HG02938 (cell line): Measurements from ENCODE around the gene HAVCR1.
"Not testable (repeated sequence)": the region's sequence is repeated elsewhere in the genome, so short reads cannot be mapped to it uniquely, and the experiment has no call there.

ENCODE experiments used
- ATAC-seq: cut with Tn5 transposase; IDR thresholded peaks from one replicate; pipeline ENCODE4 v1.9.1; 2021; ENCODE audit warnings: mild to moderate bottlenecking, moderate library complexity; ENCODE audit not compliant: unreplicated experiment

The HAVCR1 gene

DNA sequence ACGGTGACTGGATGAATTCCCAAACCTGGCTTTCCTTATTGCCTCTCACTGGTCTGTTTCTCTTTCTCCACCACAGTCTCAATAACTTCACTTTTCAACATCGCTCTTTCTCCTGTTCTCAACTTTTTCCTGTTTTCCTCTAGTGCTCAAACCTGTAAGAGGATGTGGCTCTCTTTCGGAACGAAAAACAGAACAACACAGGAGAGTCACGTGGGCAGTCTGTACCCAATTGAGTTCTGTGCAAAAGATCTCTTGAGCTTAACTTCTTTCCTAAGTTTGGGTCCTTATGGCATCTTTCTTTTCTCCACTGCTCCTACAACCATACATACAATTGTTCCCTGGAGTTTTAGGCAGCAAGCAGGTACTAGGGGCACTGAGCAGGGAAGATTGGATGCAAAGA lies 8.9 kb downstream of the HAVCR1 start:
- ATAC-seq: no peak

DNA sequence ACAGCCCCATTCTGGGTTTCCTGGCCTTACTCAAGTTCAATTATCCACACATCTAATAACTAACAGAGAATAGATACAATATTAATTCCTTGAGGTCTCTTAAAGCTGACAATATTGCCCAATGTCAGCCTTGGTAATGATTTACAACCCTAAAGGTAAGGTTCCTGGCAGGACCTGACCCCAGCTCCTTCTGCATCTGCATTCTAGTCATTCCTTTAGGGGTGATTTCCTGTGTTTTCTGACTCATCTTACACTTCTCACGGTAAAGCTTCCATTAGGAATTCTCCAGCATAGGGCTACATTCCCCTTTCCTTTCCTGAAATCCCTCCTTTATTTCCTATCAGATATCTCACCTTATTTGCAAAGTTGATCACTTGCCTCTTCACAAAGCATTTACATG lies 9.3 kb downstream of the HAVCR1 start:
- ATAC-seq: no peak

DNA sequence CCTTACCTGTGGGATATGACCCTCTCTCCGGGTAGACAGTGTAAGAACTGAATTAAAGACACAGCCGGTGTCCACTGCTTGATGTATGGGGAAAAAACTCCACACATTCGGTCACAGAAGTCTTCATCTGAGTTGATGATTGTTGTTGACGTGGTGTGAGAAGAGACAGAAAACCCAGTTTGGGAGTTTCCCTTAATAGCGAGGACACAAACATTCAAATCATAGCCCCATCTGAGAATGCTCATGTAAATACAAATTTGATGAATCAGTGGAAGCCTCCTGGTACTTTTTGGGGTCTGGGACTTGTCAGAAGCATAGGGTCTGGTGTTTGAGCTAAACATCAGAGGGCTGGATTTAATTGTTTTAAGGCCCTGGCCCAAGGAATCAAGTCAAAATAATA lies 11.0 kb downstream of the HAVCR1 start:
- no peak for ATAC-seq

DNA sequence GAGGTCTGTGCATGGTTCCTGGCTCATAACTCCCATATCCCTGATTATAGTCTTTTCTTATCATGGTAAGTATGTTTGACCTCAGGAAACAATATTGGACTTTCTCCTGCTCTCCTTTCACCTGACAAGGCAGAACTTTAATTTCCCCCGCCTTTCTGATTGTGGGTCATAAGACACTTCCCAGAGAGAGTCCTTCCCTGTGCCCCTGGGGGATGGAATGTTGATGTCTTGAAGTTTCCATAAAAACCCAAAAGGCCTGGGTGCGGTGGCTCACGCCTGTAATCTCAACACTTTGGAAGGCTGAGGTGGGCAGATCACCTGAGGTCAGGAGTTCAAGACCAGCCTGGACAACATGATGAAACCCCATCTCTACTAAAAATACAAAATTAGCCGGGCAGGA lies 11.9 kb downstream of the HAVCR1 start:
- not testable (repeated sequence) for ATAC-seq

DNA sequence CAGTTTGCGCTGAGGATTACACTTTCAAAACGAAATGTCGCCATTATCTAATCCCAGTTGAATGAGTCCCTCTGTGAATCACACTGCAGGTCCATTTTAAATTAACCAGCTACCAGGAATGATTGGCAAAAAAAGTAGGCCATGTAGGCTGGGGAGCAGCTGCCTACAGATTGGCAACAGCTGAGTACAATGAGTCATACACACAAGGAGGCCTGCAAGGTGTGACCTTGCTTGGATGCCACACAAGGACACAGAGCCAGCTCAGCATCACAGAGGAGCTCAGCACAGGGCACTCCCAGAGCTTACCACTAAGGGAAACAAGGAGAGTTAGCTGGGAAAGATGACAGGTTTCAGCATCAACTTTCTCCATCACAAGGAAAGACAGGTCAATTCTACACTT lies 12.9 kb downstream of the HAVCR1 start:
- no peak for ATAC-seq

GRCh38 chr5:157045601-157046000 lies 13.3 kb downstream of the HAVCR1 start:
- ATAC-seq: no peak

- no peak for ATAC-seq
Measured at GRCh38 chr5:157038568-157039187, 20.2 kb downstream of the HAVCR1 start.

GRCh38 chr5:157034106-157035072 lies 24.5 kb downstream of the HAVCR1 start:
- ATAC-seq: not testable (repeated sequence)

GRCh38 chr5:157033071-157033583 lies 25.8 kb downstream of the HAVCR1 start:
- ATAC-seq: no peak

GRCh38 chr5:157030692-157031091 lies 28.2 kb downstream of the HAVCR1 start:
- no peak for ATAC-seq

- no peak for ATAC-seq
Measured at GRCh38 chr5:157029457-157029856, 29.5 kb downstream of the HAVCR1 start.

GRCh38 chr5:157027663-157028062 lies 31.3 kb downstream of the HAVCR1 start:
- peak; percentile 97 for ATAC-seq

GRCh38 chr5:157026789-157027424 lies 32.0 kb downstream of the HAVCR1 start:
- ATAC-seq: no peak

GRCh38 chr5:157025093-157025698 lies 33.7 kb downstream of the HAVCR1 start:
- ATAC-seq: no peak

DNA sequence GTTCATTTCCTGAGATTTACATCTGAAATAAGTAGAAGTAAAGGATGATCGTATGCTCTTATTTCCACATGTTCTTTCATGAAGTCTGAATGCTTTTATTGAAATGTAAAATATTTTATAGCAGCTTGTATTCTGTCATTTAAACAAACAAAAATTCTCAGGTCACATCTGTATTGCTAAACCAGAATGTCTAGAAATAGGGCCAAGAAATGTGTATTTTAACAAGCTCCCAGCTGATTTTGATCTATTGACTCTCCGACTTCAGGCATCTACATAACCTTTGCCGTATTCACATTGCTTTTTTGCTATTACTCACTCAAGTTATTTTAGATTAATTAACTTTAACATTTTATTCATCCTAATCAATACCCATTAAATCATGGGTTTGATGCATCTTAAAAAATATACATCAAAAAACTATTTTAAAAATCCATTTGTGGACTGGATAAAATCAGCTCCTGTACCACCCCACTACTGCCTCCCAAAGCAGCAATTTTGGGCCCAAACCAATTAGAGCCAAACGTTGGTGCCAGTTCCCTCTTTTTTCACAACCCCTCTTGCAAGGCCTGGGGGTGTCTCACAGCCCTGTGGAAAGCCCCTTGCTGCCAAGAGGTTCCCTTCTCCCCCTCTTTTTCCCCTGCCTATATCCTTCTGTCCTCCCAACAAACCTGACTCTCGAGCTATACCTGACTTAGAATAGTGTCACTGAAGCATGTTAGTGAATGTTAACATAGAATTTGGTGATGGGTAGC lies 34.5 kb downstream of the HAVCR1 start:
- no peak for ATAC-seq

DNA sequence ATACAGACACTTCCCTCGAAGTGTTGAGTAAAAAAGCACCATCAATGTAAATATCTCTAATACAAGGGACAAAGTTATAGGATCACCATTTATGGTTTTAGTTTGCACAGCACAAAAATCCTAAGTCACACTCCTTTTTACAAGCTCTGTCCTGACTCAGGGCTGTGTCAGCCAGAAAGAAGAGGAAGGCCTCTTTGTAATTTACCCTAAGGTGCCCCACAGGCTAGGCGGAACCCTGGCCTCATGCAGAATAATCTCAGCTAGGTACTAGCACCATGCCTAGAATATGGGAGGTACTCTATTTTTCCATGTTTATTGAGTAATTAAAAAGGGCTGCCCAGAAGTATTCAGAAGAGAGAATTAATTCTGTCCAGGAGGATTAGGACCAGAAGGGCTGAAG lies 36.9 kb downstream of the HAVCR1 start:
- ATAC-seq: no peak

DNA sequence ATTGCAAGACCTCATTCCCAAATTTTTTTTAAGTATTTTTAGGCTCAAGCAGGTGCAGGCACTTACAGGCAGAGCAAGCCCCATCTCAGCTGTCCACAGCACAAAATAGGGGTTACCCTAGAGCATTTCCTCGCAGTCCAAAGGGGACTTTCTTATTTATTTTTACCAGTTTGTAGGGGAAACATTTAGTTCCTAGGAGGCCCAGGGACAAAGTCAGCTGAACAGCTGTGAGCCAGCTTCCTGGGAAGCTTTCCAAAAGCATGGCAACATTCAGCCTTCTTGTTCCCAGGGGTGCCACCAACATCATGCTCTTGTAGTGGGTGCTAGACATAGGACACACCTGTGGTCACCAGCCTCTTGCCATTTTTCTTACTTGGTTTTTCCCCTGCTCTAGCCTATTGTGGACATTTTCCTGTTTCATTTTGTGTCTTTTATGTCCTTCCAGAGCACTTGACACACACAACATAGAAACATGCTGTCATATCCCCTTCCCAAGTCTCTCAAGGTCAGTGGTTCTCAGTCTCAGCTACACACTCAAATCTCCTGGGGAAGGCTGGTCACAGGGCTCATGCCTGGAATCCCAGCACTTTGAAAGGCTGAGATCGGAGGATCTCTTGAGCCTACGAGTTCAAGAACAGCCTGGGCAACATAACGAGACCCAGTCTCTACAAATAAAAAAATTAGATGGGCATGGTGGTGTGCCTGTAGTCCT lies 38.2 kb downstream of the HAVCR1 start:
- ATAC-seq: no peak

- no peak for ATAC-seq
Measured at GRCh38 chr5:157020002-157020401, 38.9 kb downstream of the HAVCR1 start.

DNA sequence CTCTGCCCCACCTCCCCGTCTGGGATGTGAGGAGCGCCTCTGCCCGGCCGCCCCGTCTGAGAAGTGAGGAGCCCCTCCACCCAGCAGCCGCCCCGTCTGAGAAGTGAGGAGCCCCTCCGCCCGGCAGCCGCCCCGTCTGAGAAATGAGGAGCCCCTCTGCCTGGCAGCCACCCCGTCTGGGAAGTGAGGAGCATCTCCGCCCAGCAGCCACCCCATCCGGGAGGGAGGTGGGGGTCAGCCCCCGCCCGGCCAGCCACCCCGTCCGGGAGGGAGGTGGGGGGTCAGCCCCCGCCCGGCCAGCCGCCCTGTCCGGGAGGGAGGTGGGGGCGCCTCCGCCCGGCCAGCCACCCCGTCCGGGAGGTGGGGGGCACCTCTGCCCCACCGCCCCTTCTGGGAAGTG lies 44.8 kb downstream of the HAVCR1 start:
- ATAC-seq: not testable (repeated sequence)

DNA sequence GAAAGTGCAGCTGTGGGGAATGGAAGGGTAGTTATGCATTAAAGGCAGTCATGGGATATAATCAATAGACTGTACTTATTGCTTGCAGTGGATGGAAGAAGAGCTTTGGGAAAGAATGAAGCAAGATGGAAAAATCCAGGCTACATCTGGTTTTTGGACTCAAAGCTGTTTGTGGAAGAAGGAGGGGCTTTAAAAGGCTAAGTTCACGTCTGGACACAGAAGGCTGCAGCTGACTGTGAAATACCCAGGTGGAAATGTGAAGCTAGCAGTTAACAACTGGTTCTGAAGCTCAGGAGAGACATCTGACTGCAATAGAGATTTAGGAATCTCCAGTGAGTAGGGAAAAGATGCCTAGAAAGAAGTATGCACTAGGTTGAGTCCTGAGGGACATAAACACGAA lies 52.7 kb downstream of the HAVCR1 start:
- ATAC-seq: no peak
